Transverse colon (tissue), 4 donors: ENCODE results near the gene PODNL1.

ENCODE experiments used
- CTCF ChIP-seq, 5 experiments: fragments of 200-600 bp in 3 of 5; fragments of 450-650 bp in 2 of 5; sonication (generic) in 3 of 5; IDR thresholded peaks; 1 replicate in 2 of 5; 2 replicates in 3 of 5; pipeline ENCODE4 v1.5.1; 2016 to 2017; ENCODE audit warnings: antibody characterized with exemption in 5 of 5, inconsistent platforms in 3 of 5, mild to moderate bottlenecking in 2 of 5, moderate library complexity in 1 of 5
- EP300 ChIP-seq: sonication (generic); formaldehyde crosslinking; IDR thresholded peaks from one replicate; pipeline ENCODE4 v1.6.1; 2017; ENCODE audit warnings: antibody characterized with exemption, low read depth
- POLR2A ChIP-seq: fragments of 450-650 bp; IDR thresholded peaks from one replicate; pipeline ENCODE4 v1.6.1; 2016; ENCODE audit warnings: antibody characterized with exemption, mild to moderate bottlenecking, moderate library complexity
- POLR2AphosphoS5 ChIP-seq, 3 donors: sonication (generic); formaldehyde crosslinking; IDR thresholded peaks; one replicate each; pipeline ENCODE4 v1.6.1; 2016; ENCODE audit warnings: antibody characterized with exemption in 3 of 3

- TF ChIP-seq POLR2A (no peak), CTCF (IDR thresholded peaks at IDR 0.05) (no peak), EP300 (no peak), POLR2AphosphoS5 (IDR thresholded peaks at IDR 0.05) (no peak)
Measured at GRCh38 chr19:13942023-13942684, 3.9 kb upstream of the PODNL1 start.
